Muscle layer of duodenum (tissue), 2 donors: ENCODE measurements around the gene ATN1.

Experiments used
- H3K27ac ChIP-seq: one replicate; pipeline ENCODE4 v1.7.0; 2013; ENCODE audit warnings: mild to moderate bottlenecking, low read length
- H3K27me3 ChIP-seq: one replicate; pipeline ENCODE4 v1.7.0; 2013; ENCODE audit warnings: low read depth, mild to moderate bottlenecking, control low read depth, low read length
- H3K36me3 ChIP-seq, 2 donors: one replicate each; pipeline ENCODE4 v1.7.0; 2013; ENCODE audit warnings: low read length in 2 of 2, control low read depth in 1 of 2, mild to moderate bottlenecking in 1 of 2; ENCODE audit not compliant: insufficient read depth in 2 of 2, control insufficient read depth in 1 of 2
- H3K4me1 ChIP-seq, 2 donors: one replicate each; pipeline ENCODE4 v1.7.0; 2013; ENCODE audit warnings: low read length in 2 of 2, mild to moderate bottlenecking in 2 of 2, control low read depth in 1 of 2, moderate library complexity in 1 of 2; ENCODE audit not compliant: insufficient read depth in 2 of 2, control insufficient read depth in 1 of 2
- H3K4me3 ChIP-seq, 2 donors: one replicate each; pipeline ENCODE4 v1.7.0; 2013; ENCODE audit warnings: low read length in 2 of 2, low read depth in 1 of 2, mild to moderate bottlenecking in 1 of 2
- H3K9me3 ChIP-seq, 2 donors: one replicate each; pipeline ENCODE4 v1.7.0; 2013; ENCODE audit warnings: low read length in 2 of 2, control low read depth in 1 of 2, mild to moderate bottlenecking in 1 of 2; ENCODE audit not compliant: control insufficient read depth in 1 of 2
- donor health status: healthy.

ATN1 gene

GRCh38 chr12:6941267-6941666 is 13.5 kb downstream of the ATN1 start:
- Histone ChIP-seq H3K27ac (no peak overlapping the region), H3K27me3 (no peaks in the 10 kb centered on the region), H3K4me3 (no peak overlapping the region), H3K9me3 (no peaks in the 10 kb centered on the region), H3K4me1 (peaks cover 18 to 49% of the 10 kb centered on the region in 2 donors), H3K36me3 (peaks cover 12 to 14% of the 10 kb centered on the region in 2 donors)

DNA sequence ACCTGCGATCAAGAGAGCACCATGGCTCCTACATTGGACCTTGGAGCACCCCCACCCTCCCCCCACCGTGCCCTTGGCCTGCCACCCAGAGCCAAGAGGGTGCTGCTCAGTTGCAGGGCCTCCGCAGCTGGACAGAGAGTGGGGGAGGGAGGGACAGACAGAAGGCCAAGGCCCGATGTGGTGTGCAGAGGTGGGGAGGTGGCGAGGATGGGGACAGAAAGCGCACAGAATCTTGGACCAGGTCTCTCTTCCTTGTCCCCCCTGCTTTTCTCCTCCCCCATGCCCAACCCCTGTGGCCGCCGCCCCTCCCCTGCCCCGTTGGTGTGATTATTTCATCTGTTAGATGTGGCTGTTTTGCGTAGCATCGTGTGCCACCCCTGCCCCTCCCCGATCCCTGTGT is 14.0 kb downstream of the ATN1 start:
- Histone ChIP-seq H3K4me3 (no peak overlapping the region), H3K27ac (no peak overlapping the region), H3K27me3 (no peaks in the 10 kb centered on the region)

DNA sequence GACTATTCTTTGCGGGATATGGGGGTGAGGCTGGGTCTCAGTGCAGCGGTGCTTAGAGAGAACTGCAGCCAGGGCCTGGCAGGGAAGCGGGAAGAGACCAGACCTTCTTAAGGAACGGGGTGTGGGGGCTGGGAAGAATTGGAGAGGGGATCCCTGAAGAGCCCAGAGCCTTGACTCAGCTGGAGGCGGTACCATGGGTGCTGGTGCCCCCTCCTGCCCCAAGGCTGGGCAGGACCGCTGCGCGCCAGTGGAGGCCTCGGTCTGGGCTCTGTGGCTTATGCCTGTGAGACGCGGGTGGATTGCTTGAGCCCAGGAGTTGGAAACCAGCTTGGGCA is 14.5 kb downstream of the ATN1 start:
- Histone ChIP-seq H3K9me3 (no peaks in the 10 kb centered on the region), H3K27me3 (no peaks in the 10 kb centered on the region), H3K4me1 (peaks cover 24 to 42% of the 10 kb centered on the region in 2 donors), H3K27ac (no peak overlapping the region), H3K4me3 (no peak overlapping the region), H3K36me3 (peaks cover 12 to 17% of the 10 kb centered on the region in 2 donors)

More for the DNA sequence above, 14.0 kb downstream of the ATN1 start:
- Histone ChIP-seq H3K36me3 (peaks cover 12 to 14% of the 10 kb centered on the region in 2 donors), H3K4me1 (peaks cover 20 to 47% of the 10 kb centered on the region in 2 donors), H3K9me3 (no peaks in the 10 kb centered on the region)

- Histone ChIP-seq H3K27me3 (no peaks in the 10 kb centered on the region), H3K4me1 (peaks cover 21 to 37% of the 10 kb centered on the region in 2 donors), H3K27ac (peak overlapping the region; percentile 98), H3K4me3 (peak overlapping the region; percentile 81 to 83), H3K9me3 (no peaks in the 10 kb centered on the region), H3K36me3 (peaks cover 12 to 17% of the 10 kb centered on the region in 2 donors)
Observed at GRCh38 chr12:6943389-6943721, 15.6 kb downstream of the ATN1 start.

- Histone ChIP-seq H3K27ac (peak within 1 kb of the TSS; percentile 98), H3K4me1 (peaks cover 18 to 32% of the 10 kb centered on the region in 2 donors), H3K27me3 (no peaks in the 10 kb centered on the region), H3K36me3 (peaks cover 12 to 17% of the 10 kb centered on the region in 2 donors), H3K9me3 (no peaks in the 10 kb centered on the region), H3K4me3 (peak within 1 kb of the TSS; percentile 81 to 83)
Observed at GRCh38 chr12:6943722-6944380, 16.1 kb downstream of the ATN1 start, which contains the start of the genes C12orf57 and RNU7-1. TSS of gene C12orf57 (plus strand) at chr12:6944022. CDS start at chr12:6944122, 100 bp downstream. TSS of gene RNU7-1 (plus strand) at chr12:6943816.

GRCh38 chr12:6944381-6945186 is 16.8 kb downstream of the ATN1 start:
- peaks cover 18 to 25% of the 10 kb centered on the region in 2 donors for H3K4me1 ChIP-seq

GRCh38 chr12:6945613-6946012 is 17.9 kb downstream of the ATN1 start:
- Histone ChIP-seq H3K36me3 (peaks cover 8 to 15% of the 10 kb centered on the region in 2 donors), H3K9me3 (no peaks in the 10 kb centered on the region), H3K27ac (peak overlapping the region; percentile 60), H3K27me3 (no peaks in the 10 kb centered on the region), H3K4me1 (peaks cover 18 to 25% of the 10 kb centered on the region in 2 donors), H3K4me3 (peak overlapping the region in 1 of 2 donors; percentile 83)

More at GRCh38 chr12:6944381-6945186, 16.8 kb downstream of the ATN1 start:
- H3K27me3 ChIP-seq = no peaks in the 10 kb centered on the region
- H3K4me3 ChIP-seq = peak overlapping the region; percentile 81 to 83
- H3K36me3 ChIP-seq = peaks cover 12 to 17% of the 10 kb centered on the region in 2 donors
- no peaks in the 10 kb centered on the region for H3K9me3 ChIP-seq
- peak overlapping the region; percentile 98 for H3K27ac ChIP-seq

GRCh38 chr12:6946033-6946919 is 18.5 kb downstream of the ATN1 start:
- peak overlapping the region; percentile 36 to 53 for H3K4me3 ChIP-seq
- peak overlapping the region; percentile 86 for H3K27ac ChIP-seq
- peaks cover 2 to 8% of the 10 kb centered on the region in 2 donors for H3K36me3 ChIP-seq
- no peaks in the 10 kb centered on the region for H3K27me3 ChIP-seq
- H3K4me1 ChIP-seq = peaks cover 18 to 25% of the 10 kb centered on the region in 2 donors
- no peaks in the 10 kb centered on the region for H3K9me3 ChIP-seq

GRCh38 chr12:6946920-6947374 is 19.2 kb downstream of the ATN1 start:
- no peaks in the 10 kb centered on the region for H3K9me3 ChIP-seq
- H3K27ac ChIP-seq = peak overlapping the region; percentile 86
- H3K36me3 ChIP-seq = peaks cover 0 to 3% of the 10 kb centered on the region in 2 donors
- peaks cover 18 to 25% of the 10 kb centered on the region in 2 donors for H3K4me1 ChIP-seq
- peak overlapping the region; percentile 36 to 53 for H3K4me3 ChIP-seq
- H3K27me3 ChIP-seq = no peaks in the 10 kb centered on the region

DNA sequence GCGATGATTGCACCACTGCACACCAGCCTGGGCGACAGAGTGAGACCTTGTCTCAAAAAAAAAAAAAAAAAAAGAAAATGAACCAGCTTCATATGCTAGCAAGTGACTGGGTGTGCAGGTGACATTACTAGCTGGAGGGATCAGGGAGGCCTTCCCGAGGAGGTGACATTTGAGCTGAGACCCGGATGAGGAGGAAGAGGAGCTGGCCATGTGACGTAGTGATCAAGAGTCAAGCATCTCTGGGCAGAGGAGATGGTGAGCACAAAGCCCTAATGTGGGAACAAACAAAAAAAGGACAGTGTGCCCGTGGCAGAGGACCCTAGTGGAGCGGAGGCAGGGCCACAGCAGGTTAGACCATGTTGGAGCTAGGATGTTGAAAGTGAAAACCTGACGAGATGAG is 19.9 kb downstream of the ATN1 start:
- H3K4me1 ChIP-seq = peaks cover 18 to 25% of the 10 kb centered on the region in 2 donors
- H3K27ac ChIP-seq = no peak overlapping the region

More for the DNA sequence above, 19.9 kb downstream of the ATN1 start:
- Histone ChIP-seq H3K27me3 (no peaks in the 10 kb centered on the region), H3K36me3 (peaks cover 0 to 3% of the 10 kb centered on the region in 2 donors), H3K4me3 (no peak overlapping the region), H3K9me3 (no peaks in the 10 kb centered on the region)
